Neural progenitor cell (in vitro differentiated cells): ENCODE measurements around the gene HDDC2. TPM values are rescaled to one million over a fixed set of nuclear protein-coding genes. Genes with fewer than 3 reads are reported as not detected.

Experiments used
- DNase-seq: peaks from one replicate; pipeline ENCODE4 v3.0.0-alpha.2; 2016; ENCODE audit warnings: low spot score
- H2AFZ ChIP-seq: fragments of 200-600 bp; sonication (generic); replicated peaks from 2 replicates; pipeline ENCODE4 v1.6.1; 2016; ENCODE audit warnings: antibody characterized with exemption
- H3F3A ChIP-seq: fragments of 200-600 bp; sonication (generic); 2 replicates; pipeline ENCODE4 v1.6.1; 2016; ENCODE audit warnings: antibody characterized with exemption, low read depth
- H3K27ac ChIP-seq: fragments of 200-600 bp; sonication (generic); 2 replicates; pipeline ENCODE4 v1.5.1; 2016; ENCODE audit warnings: mild to moderate bottlenecking
- H3K27me3 ChIP-seq: fragments of 200-600 bp; sonication (generic); 2 replicates; pipeline ENCODE4 v1.6.1; 2016; ENCODE audit warnings: mild to moderate bottlenecking, moderate library complexity
- H3K36me3 ChIP-seq: fragments of 200-600 bp; sonication (generic); 2 replicates; pipeline ENCODE4 v1.5.1; 2016
- H3K4me1 ChIP-seq: fragments of 200-600 bp; sonication (generic); 2 replicates; pipeline ENCODE4 v1.6.1; 2016; ENCODE audit warnings: mixed run types
- H3K4me2 ChIP-seq: fragments of 200-600 bp; sonication (generic); 2 replicates; pipeline ENCODE4 v1.6.1; 2016
- H3K4me3 ChIP-seq: fragments of 200-600 bp; sonication (generic); 2 replicates; pipeline ENCODE4 v1.5.1; 2016
- H3K79me2 ChIP-seq: fragments of 200-600 bp; sonication (generic); 2 replicates; pipeline ENCODE4 v1.6.1; 2016; ENCODE audit warnings: low read depth
- H3K9ac ChIP-seq: fragments of 200-600 bp; sonication (generic); 2 replicates; pipeline ENCODE4 v1.6.1; 2016
- H3K9me3 ChIP-seq: fragments of 200-600 bp; sonication (generic); 2 replicates; pipeline ENCODE4 v1.5.1; 2016; ENCODE audit warnings: low read depth
- H4K20me1 ChIP-seq: fragments of 200-600 bp; sonication (generic); 2 replicates; pipeline ENCODE4 v1.6.1; 2016; ENCODE audit warnings: low read depth
- H3K27ac Mint-ChIP-seq: 3 replicates; pipeline ENCODE4 v1.8.0; 2021; ENCODE audit warnings: mixed read lengths
- H3K27me3 Mint-ChIP-seq: 2 replicates; pipeline ENCODE4 v1.8.0; 2022; ENCODE audit warnings: low read depth, mild to moderate bottlenecking, inconsistent platforms, moderate library complexity, mixed read lengths; ENCODE audit not compliant: insufficient read depth
- H3K36me3 Mint-ChIP-seq: 3 replicates; pipeline ENCODE4 v1.8.0; 2021; ENCODE audit warnings: mixed read lengths
- H3K4me1 Mint-ChIP-seq: 3 replicates; pipeline ENCODE4 v1.8.0; 2021; ENCODE audit warnings: mixed read lengths
- H3K4me3 Mint-ChIP-seq: 3 replicates; pipeline ENCODE4 v1.8.0; 2021; ENCODE audit warnings: mild to moderate bottlenecking, moderate library complexity, mixed read lengths
- H3K9me3 Mint-ChIP-seq: 3 replicates; pipeline ENCODE4 v1.8.0; 2020; ENCODE audit warnings: mixed read lengths
- CTCF ChIP-seq: fragments of 200-600 bp; sonication (generic); IDR thresholded peaks from 2 replicates; pipeline ENCODE4 v1.5.1; 2017; ENCODE audit warnings: antibody characterized with exemption, mild to moderate bottlenecking
- EZH2 ChIP-seq: fragments of 200-600 bp; sonication (generic); IDR thresholded peaks from 2 replicates; pipeline ENCODE4 v1.6.1; 2017; ENCODE audit warnings: antibody characterized with exemption, mild to moderate bottlenecking, moderate library complexity
- EZH2phosphoT487 ChIP-seq: fragments of 200-600 bp; sonication (generic); IDR thresholded peaks from 2 replicates; pipeline ENCODE4 v1.6.1; 2017; ENCODE audit warnings: antibody characterized with exemption
- total RNA-seq: library from RNA; depleted of rRNA; stranded (reverse); fragments of >200 nt; gene quantifications from 2 replicates; pipeline ENCODE4 v1.2.3, GENCODE V29; 2015; ENCODE audit warnings: low replicate concordance

HDDC2 gene
- total RNA-seq, 1 donor from 2014 or later, result 114 TPM

GRCh38 chr6:125338381-125338780 is 36.6 kb upstream of the HDDC2 start:
- Histone ChIP-seq H3K4me2 (no peak overlapping the region), H3K4me3 (no peak overlapping the region), H3K4me1 (no peaks in the 10 kb centered on the region), H3K79me2 (no peaks in the 10 kb centered on the region), H3K36me3 (no peaks in the 10 kb centered on the region), H2AFZ (no peak overlapping the region), H4K20me1 (no peaks in the 10 kb centered on the region), H3K9ac (no peak overlapping the region), H3K9me3 (no peaks in the 10 kb centered on the region), H3K27me3 (no peaks in the 10 kb centered on the region), H3F3A (no peaks in the 10 kb centered on the region), H3K27ac (no peak overlapping the region)
- no peak overlapping the region for H3K27ac Mint-ChIP-seq
- H3K4me1 Mint-ChIP-seq, result no peaks in the 10 kb centered on the region
- no peaks in the 10 kb centered on the region for H3K36me3 Mint-ChIP-seq
- H3K27me3 Mint-ChIP-seq, result peaks cover 5% of the 10 kb centered on the region
- H3K9me3 Mint-ChIP-seq, result peaks cover 4% of the 10 kb centered on the region
- H3K4me3 Mint-ChIP-seq, result no peak overlapping the region
- DNase-seq, result no peak
- TF ChIP-seq CTCF (no peak), EZH2 (no peak), EZH2phosphoT487 (no peak)

- Mint-ChIP-seq H3K36me3 (no peaks in the 10 kb centered on the region), H3K9me3 (peaks cover 4% of the 10 kb centered on the region), H3K27me3 (peaks cover 5% of the 10 kb centered on the region), H3K4me3 (no peak overlapping the region), H3K27ac (no peak overlapping the region), H3K4me1 (no peaks in the 10 kb centered on the region)
- no peak overlapping the region for H3K27ac ChIP-seq
- H3F3A ChIP-seq, result no peaks in the 10 kb centered on the region
- H3K4me2 ChIP-seq, result no peak overlapping the region
- no peak for DNase-seq
- no peak overlapping the region for H3K9ac ChIP-seq
- no peaks in the 10 kb centered on the region for H3K79me2 ChIP-seq
- H3K4me3 ChIP-seq, result no peak overlapping the region
- no peaks in the 10 kb centered on the region for H4K20me1 ChIP-seq
- no peaks in the 10 kb centered on the region for H3K27me3 ChIP-seq
- TF ChIP-seq CTCF (no peak), EZH2phosphoT487 (no peak), EZH2 (no peak)
- no peaks in the 10 kb centered on the region for H3K9me3 ChIP-seq
- no peaks in the 10 kb centered on the region for H3K4me1 ChIP-seq
- no peak overlapping the region for H2AFZ ChIP-seq
- H3K36me3 ChIP-seq, result no peaks in the 10 kb centered on the region
These were observed 35.9 kb upstream of the HDDC2 start for GRCh38 chr6:125337706-125338105.

- Mint-ChIP-seq H3K27me3 (peaks cover 5% of the 10 kb centered on the region), H3K4me1 (no peaks in the 10 kb centered on the region), H3K4me3 (no peak overlapping the region), H3K27ac (no peak overlapping the region), H3K36me3 (no peaks in the 10 kb centered on the region), H3K9me3 (peaks cover 4% of the 10 kb centered on the region)
- H3K36me3 ChIP-seq, result no peaks in the 10 kb centered on the region
- H4K20me1 ChIP-seq, result no peaks in the 10 kb centered on the region
- no peaks in the 10 kb centered on the region for H3K9me3 ChIP-seq
- H3K27me3 ChIP-seq, result no peaks in the 10 kb centered on the region
- no peak for TF ChIP-seq EZH2
- no peak overlapping the region for H3K4me3 ChIP-seq
- H3F3A ChIP-seq, result no peaks in the 10 kb centered on the region
- H2AFZ ChIP-seq, result no peak overlapping the region
- no peak overlapping the region for H3K4me2 ChIP-seq
- no peak overlapping the region for H3K9ac ChIP-seq
- DNase-seq, result no peak
- no peaks in the 10 kb centered on the region for H3K79me2 ChIP-seq
- no peak overlapping the region for H3K27ac ChIP-seq
- H3K4me1 ChIP-seq, result no peaks in the 10 kb centered on the region
These were observed 30.9 kb upstream of the HDDC2 start for GRCh38 chr6:125332664-125333063.

GRCh38 chr6:125325586-125325985 is 23.8 kb upstream of the HDDC2 start:
- DNase-seq, result no peak
- Mint-ChIP-seq H3K36me3 (no peaks in the 10 kb centered on the region), H3K4me3 (no peak overlapping the region), H3K27ac (no peak overlapping the region), H3K27me3 (peaks cover 4% of the 10 kb centered on the region), H3K9me3 (no peaks in the 10 kb centered on the region), H3K4me1 (no peaks in the 10 kb centered on the region)
- no peaks in the 10 kb centered on the region for H3K4me1 ChIP-seq
- TF ChIP-seq EZH2phosphoT487, result no peak
- no peak for TF ChIP-seq EZH2
- TF ChIP-seq CTCF, result no peak
- no peak overlapping the region for H3K27ac ChIP-seq
- H2AFZ ChIP-seq, result no peak overlapping the region
- H3F3A ChIP-seq, result no peaks in the 10 kb centered on the region
- no peaks in the 10 kb centered on the region for H3K36me3 ChIP-seq
- H3K4me2 ChIP-seq, result no peak overlapping the region
- no peaks in the 10 kb centered on the region for H3K27me3 ChIP-seq
- H4K20me1 ChIP-seq, result no peaks in the 10 kb centered on the region
- H3K4me3 ChIP-seq, result no peak overlapping the region
- H3K79me2 ChIP-seq, result no peaks in the 10 kb centered on the region
- H3K9ac ChIP-seq, result no peak overlapping the region
- H3K9me3 ChIP-seq, result no peaks in the 10 kb centered on the region
